Globus pallidus (tissue), 1 donor: Measurements from ENCODE around the gene SRF.
"Not testable (repeated sequence)": the region's sequence is repeated elsewhere in the genome, so short reads cannot be mapped to it uniquely, and the experiment has no call there.

Experiments used
- DNase-seq: peaks from one replicate; pipeline ENCODE4 v3.0.0-alpha.2; 2015; ENCODE audit warnings: low spot score

The SRF gene

DNA sequence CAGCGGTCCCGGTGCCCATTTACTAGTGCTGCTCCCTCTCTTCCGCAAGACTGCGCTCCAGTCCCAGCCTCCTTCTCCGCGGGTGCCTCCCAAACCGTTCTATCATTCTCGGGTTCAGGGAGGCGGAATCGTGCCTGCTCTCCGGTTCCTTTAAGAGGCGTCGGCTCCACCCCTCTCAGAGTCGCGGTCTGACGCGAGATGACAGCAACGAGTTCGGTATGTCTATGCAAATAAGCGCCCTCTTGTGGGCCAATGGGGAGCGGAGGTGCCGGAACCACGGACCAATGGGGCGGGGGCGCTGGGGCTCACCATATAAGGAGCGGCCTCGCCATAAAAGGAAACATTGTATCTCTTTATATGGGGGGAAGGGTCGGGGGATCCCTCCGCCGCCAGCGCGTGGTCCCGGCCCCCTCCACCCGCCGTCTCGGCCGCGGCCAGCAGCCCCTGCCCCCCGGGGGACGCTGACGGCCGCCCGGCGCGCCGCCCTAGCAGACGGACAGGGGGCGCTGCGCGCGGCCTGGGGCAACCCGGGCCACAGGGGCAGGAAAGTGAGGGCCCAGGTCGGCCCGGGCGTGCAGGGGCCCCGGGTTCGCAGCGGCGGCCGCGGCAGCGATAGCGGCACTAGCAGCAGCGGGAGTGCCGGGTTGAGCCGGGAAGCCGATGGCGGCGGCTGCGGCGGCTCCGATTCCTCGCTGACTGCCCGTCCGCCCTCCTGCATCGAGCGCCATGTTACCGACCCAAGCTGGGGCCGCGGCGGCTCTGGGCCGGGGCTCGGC lies at the start of gene SRF:
Gene SRF, plus strand, starts transcription at position 339 of the 776 bp plus-strand sequence. Its CDS starts 388 bp downstream, at position 727.
- DNase-seq: peak; percentile 99

DNA sequence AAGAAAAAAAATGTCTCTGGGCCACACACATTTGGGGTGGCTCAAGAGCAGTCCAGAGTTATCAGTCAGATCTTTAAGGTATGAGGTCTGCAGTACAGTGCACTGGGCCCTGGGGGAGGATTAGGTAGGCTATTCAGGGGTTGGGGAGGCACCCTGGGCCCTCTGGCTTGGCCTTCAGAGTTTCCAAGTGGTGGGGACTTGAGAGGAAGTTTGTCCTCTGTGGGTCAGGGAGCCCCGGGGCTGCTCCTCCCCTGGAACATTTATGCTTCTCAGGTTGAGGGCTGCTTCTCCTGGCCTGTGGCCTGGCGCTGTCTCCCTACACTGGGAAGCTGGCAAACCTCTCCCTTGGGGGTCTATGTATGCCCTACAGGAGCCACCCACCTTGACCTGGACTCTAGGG lies 48.9 kb upstream of the SRF start:
- no peak for DNase-seq

DNA sequence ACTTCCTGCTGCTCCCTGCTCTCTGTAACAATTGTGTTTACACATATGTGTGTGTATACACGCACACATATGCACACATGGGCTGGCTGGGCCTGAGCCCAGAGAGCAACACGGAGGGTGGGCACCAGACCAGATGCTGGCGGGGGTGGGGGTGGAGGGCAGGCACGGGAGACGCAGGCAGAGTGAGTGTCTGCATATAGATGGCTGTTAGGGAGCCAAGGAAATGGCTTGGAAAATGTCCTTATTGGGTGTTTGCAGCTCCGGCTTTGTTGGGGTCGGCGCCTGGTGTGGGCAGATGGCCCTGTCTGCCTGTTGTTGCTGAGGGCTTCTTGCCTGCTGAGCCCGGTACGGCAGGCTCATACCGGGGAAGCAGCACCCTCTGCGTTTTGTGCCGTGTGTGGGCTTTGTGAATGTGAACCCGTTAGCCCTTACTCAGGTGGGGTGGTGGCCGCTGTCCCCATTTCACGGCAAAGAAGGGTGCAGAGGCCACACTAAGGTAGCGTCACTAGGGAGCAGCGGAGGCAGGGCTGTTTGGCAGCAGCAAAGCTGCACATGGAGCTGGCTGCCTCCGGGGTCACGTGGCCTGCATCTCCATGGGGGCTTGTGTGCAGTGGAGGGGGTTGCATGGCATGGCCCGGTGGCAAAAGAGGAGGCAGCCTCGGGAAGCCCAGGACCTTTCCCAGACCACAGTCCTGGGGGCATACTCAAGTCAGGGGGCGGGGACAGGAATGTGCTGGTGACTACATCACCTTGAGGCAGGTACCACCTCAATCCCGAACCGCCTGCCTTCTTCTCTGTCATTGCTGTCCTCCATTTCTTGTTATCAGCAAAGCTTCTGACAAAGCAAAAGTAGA lies 47.4 kb upstream of the SRF start:
- no peak for DNase-seq

DNA sequence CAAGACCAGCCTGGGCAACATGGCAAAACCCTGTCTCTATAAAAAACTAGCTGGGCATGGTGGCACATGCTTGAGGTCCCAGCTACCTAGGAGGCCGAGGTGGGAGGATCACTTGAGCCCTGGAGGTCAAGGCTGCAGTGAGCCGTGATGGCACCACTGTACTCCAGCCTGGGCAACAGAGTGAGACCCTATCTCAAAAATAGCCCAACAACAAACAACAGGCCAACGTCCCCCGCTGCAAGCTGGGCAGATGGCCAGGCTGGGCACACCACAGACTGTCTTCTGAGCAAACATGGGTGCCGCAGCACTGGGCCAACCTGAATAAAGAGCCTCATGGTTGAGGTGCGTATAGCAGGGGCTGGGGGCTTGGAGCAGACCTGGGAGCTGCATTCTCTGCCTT lies 46.6 kb upstream of the SRF start:
- no peak for DNase-seq

- DNase-seq: no peak
Measured at GRCh38 chr6:43125119-43125518, 46.0 kb upstream of the SRF start.

DNA sequence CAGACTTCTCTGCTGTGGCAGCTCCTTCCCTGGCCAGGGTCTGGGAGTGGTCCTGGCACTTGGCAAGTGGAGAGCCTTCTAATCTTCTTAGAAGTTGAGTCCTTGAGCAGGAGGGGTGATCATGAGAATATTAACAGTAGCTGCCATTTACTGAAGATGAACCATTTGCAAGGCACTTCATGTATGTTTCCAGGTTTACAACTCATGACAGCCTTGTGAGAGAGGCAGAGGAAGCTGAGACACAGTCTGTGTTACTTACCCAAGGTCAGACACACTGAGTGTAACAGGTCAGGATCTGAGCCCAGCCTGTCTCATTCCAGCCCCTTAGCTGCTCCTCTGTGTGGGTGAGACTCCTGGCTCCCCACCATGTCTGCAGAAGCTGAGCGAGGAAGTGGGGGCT lies 45.5 kb upstream of the SRF start:
- no peak for DNase-seq

- DNase-seq: no peak
Measured at GRCh38 chr6:43127180-43127579, 43.9 kb upstream of the SRF start.

- no peak for DNase-seq
Measured at GRCh38 chr6:43127877-43128276, 43.2 kb upstream of the SRF start.

GRCh38 chr6:43128926-43129325 lies 42.1 kb upstream of the SRF start:
- no peak for DNase-seq

- no peak for DNase-seq
Measured at GRCh38 chr6:43129434-43130194, 41.5 kb upstream of the SRF start.

GRCh38 chr6:43130429-43130828 lies 40.6 kb upstream of the SRF start:
- no peak for DNase-seq

GRCh38 chr6:43131379-43131778 lies 39.7 kb upstream of the SRF start:
- DNase-seq: not testable (repeated sequence)

DNA sequence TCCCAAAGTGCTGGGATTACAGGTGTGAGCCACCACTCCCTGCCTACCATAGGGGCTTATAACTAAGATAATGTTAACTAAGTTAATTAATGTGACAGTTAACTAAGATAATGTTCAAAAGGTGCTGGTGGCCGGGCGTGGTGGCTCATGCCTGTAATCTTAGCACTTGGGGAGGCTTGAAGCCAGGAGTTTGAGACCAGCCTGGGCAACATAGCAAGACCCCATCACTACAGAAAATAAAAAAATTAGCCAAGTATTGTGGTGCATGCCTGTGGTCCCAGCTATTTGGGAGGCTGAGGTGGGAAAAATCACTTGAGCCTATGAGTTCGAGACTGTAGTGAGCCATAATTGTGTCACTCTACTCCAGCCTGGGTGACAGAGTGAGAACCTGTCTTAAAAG lies 32.8 kb upstream of the SRF start:
- DNase-seq: no peak

- DNase-seq: not testable (repeated sequence)
Measured at GRCh38 chr6:43139973-43140372, 31.1 kb upstream of the SRF start.

- no peak for DNase-seq
Measured at GRCh38 chr6:43141644-43142043, 29.4 kb upstream of the SRF start.

GRCh38 chr6:43142101-43142500 lies 29.0 kb upstream of the SRF start:
- no peak for DNase-seq

- DNase-seq: peak; percentile 77
Measured at GRCh38 chr6:43143235-43144128, 27.6 kb upstream of the SRF start.

- DNase-seq: no peak
Measured at GRCh38 chr6:43144879-43145278, 26.2 kb upstream of the SRF start.

DNA sequence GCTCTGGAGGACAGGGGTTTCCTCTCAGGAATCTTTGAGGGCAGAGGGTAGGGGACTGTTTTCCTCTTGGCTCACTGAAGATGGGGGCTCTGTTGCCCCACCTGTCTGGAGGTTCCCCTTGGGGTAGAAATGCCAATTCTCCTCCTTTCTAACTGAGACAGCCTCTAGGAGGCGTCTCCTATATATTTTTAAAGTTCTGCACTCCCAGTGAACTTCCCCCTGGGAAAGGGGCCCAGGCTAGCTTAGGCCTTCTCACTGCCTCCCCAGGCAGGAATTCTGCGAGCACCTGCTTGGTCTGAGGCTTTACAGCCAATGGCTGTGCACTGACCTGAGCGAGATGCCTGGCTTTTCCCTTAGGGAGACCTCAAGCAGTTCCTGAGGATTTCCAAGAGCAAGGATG lies 24.8 kb upstream of the SRF start:
- DNase-seq: no peak

DNA sequence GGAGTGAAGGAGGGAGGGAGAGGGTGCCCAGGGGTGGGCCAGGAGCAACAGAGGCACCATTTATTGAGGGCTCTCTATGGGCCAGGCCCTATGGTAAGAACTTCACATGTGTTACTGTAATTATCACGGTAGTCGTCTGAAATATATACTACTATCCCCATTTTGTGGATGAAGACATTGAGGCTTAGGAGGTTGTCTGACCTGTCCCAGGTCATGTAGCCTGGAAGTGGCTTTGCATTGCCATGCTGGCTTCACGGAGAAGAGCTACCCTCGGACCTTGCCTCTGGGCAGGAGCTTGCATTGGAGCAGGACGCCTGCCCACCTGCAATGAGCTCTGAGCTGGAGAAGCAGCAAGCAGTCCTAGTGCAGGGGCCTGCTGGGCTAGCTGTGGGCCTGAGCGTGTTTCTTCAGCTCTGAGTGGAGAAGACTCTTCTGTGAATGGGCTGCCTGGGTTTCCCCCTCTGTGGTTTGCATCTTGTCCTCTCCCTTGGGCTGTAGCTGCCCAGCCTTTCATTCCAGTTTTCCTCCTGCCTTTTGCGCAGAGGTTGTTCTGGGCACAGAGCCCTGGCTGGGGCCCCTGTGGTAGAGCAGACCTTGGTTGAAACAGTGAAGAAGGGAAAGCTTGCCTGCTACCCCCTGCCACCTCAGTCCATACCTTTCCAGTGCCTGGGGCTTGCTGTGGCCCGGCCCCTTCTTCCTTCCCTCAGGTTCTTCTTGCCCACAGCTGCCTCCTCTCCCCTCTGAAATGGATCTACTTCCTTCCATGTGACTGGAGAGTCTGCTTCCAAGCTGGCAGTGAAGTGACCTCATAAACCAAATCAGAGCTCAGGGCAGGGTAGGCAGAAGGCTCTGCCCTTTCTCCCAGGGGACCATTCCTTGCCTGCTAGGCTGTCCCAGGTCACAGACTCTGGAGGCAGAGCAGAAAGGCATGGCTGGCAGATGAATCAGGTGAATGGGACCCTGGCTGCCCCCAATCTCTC lies 24.1 kb upstream of the SRF start:
- DNase-seq: no peak
